Esophagus squamous epithelium (tissue), 4 donors: ENCODE measurements around the gene SV2C.

Experiments
- CTCF ChIP-seq, 6 experiments: fragments of 450-650 bp in 4 of 6; fragments of 200-600 bp in 2 of 6; sonication (generic) in 2 of 6; IDR thresholded peaks; one replicate each; pipeline ENCODE4 v1.5.1; 2016 to 2019; ENCODE audit warnings: antibody characterized with exemption in 6 of 6, mild to moderate bottlenecking in 4 of 6, moderate library complexity in 4 of 6
- POLR2A ChIP-seq, 4 donors: fragments of 450-650 bp; IDR thresholded peaks; one replicate each; pipeline ENCODE4 v1.6.1; 2017; ENCODE audit warnings: antibody characterized with exemption in 4 of 4, mild to moderate bottlenecking in 4 of 4, moderate library complexity in 3 of 4

GRCh38 chr5:76364226-76364589 is 281.0 kb downstream of the SV2C start:
- no peak for TF ChIP-seq CTCF (IDR thresholded peaks at IDR 0.05)
- TF ChIP-seq POLR2A (IDR thresholded peaks at IDR 0.05), result no peak
